Large intestine (tissue), 3 donors: Measurements from ENCODE around the gene SRPK3. TPM values are rescaled to one million over a fixed set of nuclear protein-coding genes. Genes with fewer than 3 reads are reported as not detected.

ENCODE experiments used
- DNase-seq, 2 donors: peaks; one replicate each; pipeline versions ENCODE4 v3.0.0 to v3.0.0-alpha.2; 2013
- H3K27ac ChIP-seq: one replicate; pipeline ENCODE4 v1.5.1; 2013; ENCODE audit warnings: low read length
- H3K27me3 ChIP-seq: 2 replicates; pipeline ENCODE4 v1.6.1; 2013; ENCODE audit warnings: low read length; ENCODE audit not compliant: control insufficient read depth, insufficient read depth
- H3K36me3 ChIP-seq: 2 replicates; pipeline ENCODE4 v1.6.1; 2013; ENCODE audit warnings: low read length; ENCODE audit not compliant: control insufficient read depth, insufficient read depth
- H3K4me1 ChIP-seq: one replicate; pipeline ENCODE4 v1.6.1; 2013; ENCODE audit warnings: low read length; ENCODE audit not compliant: control insufficient read depth, insufficient read depth
- H3K4me3 ChIP-seq: one replicate; pipeline ENCODE4 v1.5.1; 2013; ENCODE audit warnings: low read length
- H3K9me3 ChIP-seq: one replicate; pipeline ENCODE4 v1.6.1; 2013; ENCODE audit warnings: mild to moderate bottlenecking, low read depth, low read length, moderate library complexity; ENCODE audit not compliant: control insufficient read depth
- WGBS: methylation state at CpG from one replicate; pipeline ENCODE4 v1.1.5; 2013; ENCODE audit warnings: low lambda C conversion rate; ENCODE audit not compliant: insufficient coverage; 5-methylcytosine and 5-hydroxymethylcytosine counted together
- polyA plus RNA-seq: library from polyadenylated mRNA; unstranded; fragments of 120-200 nt; gene quantifications from one replicate; pipeline ENCODE4 v1.2.1, GENCODE V29; 2013

Gene SRPK3
- polyA plus RNA-seq, 1 donor, result 1.8 TPM

- DNase-seq, result no peak
- Histone ChIP-seq H3K36me3 (no peaks in the 10 kb centered on the region), H3K4me3 (no peak overlapping the region), H3K4me1 (no peaks in the 10 kb centered on the region), H3K9me3 (no peaks in the 10 kb centered on the region), H3K27ac (no peak overlapping the region), H3K27me3 (peaks cover 35% of the 10 kb centered on the region)
- WGBS, result no CpG with 5 or more reads among the region's 3 CpGs
Observed at GRCh38 chrX:153827016-153827415, 46.2 kb downstream of the SRPK3 start.

- peaks cover 43% of the 10 kb centered on the region for H3K27me3 ChIP-seq
- no peak overlapping the region for H3K27ac ChIP-seq
- DNase-seq, result no peak
- no peaks in the 10 kb centered on the region for H3K36me3 ChIP-seq
- H3K4me1 ChIP-seq, result no peaks in the 10 kb centered on the region
- H3K9me3 ChIP-seq, result no peaks in the 10 kb centered on the region
- WGBS, result no CpG with 5 or more reads among the region's 9 CpGs
- H3K4me3 ChIP-seq, result no peak overlapping the region
Observed at GRCh38 chrX:153827903-153828302, 47.1 kb downstream of the SRPK3 start.

- peaks cover 46% of the 10 kb centered on the region for H3K27me3 ChIP-seq
- no peak for DNase-seq
- H3K4me1 ChIP-seq, result no peaks in the 10 kb centered on the region
- no CpG with 5 or more reads among the region's 17 CpGs for WGBS
- H3K27ac ChIP-seq, result no peak overlapping the region
- no peaks in the 10 kb centered on the region for H3K9me3 ChIP-seq
- no peaks in the 10 kb centered on the region for H3K36me3 ChIP-seq
- H3K4me3 ChIP-seq, result no peak overlapping the region
Observed at GRCh38 chrX:153828308-153828707, 47.5 kb downstream of the SRPK3 start.

GRCh38 chrX:153828723-153829548 is 48.1 kb downstream of the SRPK3 start:
- H3K27ac ChIP-seq, result no peak overlapping the region
- WGBS, result no CpG with 5 or more reads among the region's 50 CpGs
- no peak for DNase-seq
- no peaks in the 10 kb centered on the region for H3K36me3 ChIP-seq
- H3K4me1 ChIP-seq, result no peaks in the 10 kb centered on the region
- H3K27me3 ChIP-seq, result peaks cover 46% of the 10 kb centered on the region
- H3K9me3 ChIP-seq, result no peaks in the 10 kb centered on the region
- H3K4me3 ChIP-seq, result no peak overlapping the region

- Histone ChIP-seq H3K27ac (no peak overlapping the region), H3K9me3 (no peaks in the 10 kb centered on the region), H3K4me3 (no peak overlapping the region), H3K4me1 (no peaks in the 10 kb centered on the region), H3K36me3 (no peaks in the 10 kb centered on the region), H3K27me3 (peaks cover 46% of the 10 kb centered on the region)
- DNase-seq, result no peak
- no CpG with 5 or more reads among the region's 27 CpGs for WGBS
Observed at GRCh38 chrX:153829549-153829798, 48.6 kb downstream of the SRPK3 start.

GRCh38 chrX:153829799-153830639 is 49.2 kb downstream of the SRPK3 start, which contains the start of gene PDZD4:
Gene PDZD4 (minus strand): TSS chrX:153830544. CDS start chrX:153830298, 246 bp downstream.
- WGBS, result no CpG with 5 or more reads among the region's 97 CpGs
- H3K27me3 ChIP-seq, result peaks cover 46% of the 10 kb centered on the region
- no peak for DNase-seq
- no peak within 1 kb of the TSS for H3K4me3 ChIP-seq
- H3K9me3 ChIP-seq, result no peaks in the 10 kb centered on the region
- no peaks in the 10 kb centered on the region for H3K36me3 ChIP-seq
- no peak within 1 kb of the TSS for H3K27ac ChIP-seq
- no peaks in the 10 kb centered on the region for H3K4me1 ChIP-seq

GRCh38 chrX:153830640-153831428 is 50.0 kb downstream of the SRPK3 start:
- WGBS, result no CpG with 5 or more reads among the region's 102 CpGs
- H3K4me3 ChIP-seq, result no peak overlapping the region
- H3K27ac ChIP-seq, result no peak overlapping the region
- H3K27me3 ChIP-seq, result peaks cover 46% of the 10 kb centered on the region
- H3K36me3 ChIP-seq, result no peaks in the 10 kb centered on the region
- no peaks in the 10 kb centered on the region for H3K9me3 ChIP-seq
- DNase-seq, result no peak
- no peaks in the 10 kb centered on the region for H3K4me1 ChIP-seq

- Histone ChIP-seq H3K27ac (no peak overlapping the region), H3K4me1 (no peaks in the 10 kb centered on the region), H3K9me3 (no peaks in the 10 kb centered on the region), H3K4me3 (no peak overlapping the region), H3K27me3 (peaks cover 46% of the 10 kb centered on the region), H3K36me3 (no peaks in the 10 kb centered on the region)
- WGBS, result no CpG with 5 or more reads among the region's 23 CpGs
- DNase-seq, result no peak
Observed at GRCh38 chrX:153831429-153832150, 50.7 kb downstream of the SRPK3 start.

- Histone ChIP-seq H3K36me3 (no peaks in the 10 kb centered on the region), H3K27ac (no peak overlapping the region), H3K4me1 (no peaks in the 10 kb centered on the region), H3K9me3 (no peaks in the 10 kb centered on the region), H3K27me3 (peaks cover 43% of the 10 kb centered on the region), H3K4me3 (no peak overlapping the region)
- WGBS, result no CpG with 5 or more reads among the region's 10 CpGs
- DNase-seq, result no peak
Observed at GRCh38 chrX:153832728-153833127, 51.9 kb downstream of the SRPK3 start.
